ENCODE measurements around the gene TSPEAR. TPM values are rescaled to one million over a fixed set of nuclear protein-coding genes. Genes with fewer than 3 reads are reported as not detected.

TSPEAR gene
- total RNA-seq, 1 donor from 2014 or later, result not detected

DNA sequence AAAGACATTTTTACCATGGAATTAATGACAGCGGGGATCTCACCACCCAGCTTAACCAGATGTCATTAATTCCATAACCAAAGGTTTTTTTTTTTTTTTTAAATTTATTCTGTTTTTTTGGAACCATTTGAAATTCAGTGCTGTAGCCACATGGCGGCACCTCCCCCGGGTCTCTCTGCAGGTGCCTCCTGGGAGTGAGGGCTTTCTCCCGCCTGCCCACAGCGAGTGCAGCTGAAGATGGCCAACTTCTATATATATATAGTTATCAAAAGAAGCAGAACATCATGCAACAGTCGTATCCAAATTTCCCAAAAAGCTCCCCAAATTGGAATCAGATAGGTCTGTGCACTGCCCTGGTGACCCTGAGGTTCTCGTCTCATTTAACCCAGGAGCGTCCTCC lies 95.9 kb downstream of the TSPEAR start:
- no peak for DNase-seq (ENCODE audit: low read depth)
- no peak overlapping the region for H3K4me3 ChIP-seq (ENCODE audit: low read depth, low read length)
- TF ChIP-seq, protein P1, sequence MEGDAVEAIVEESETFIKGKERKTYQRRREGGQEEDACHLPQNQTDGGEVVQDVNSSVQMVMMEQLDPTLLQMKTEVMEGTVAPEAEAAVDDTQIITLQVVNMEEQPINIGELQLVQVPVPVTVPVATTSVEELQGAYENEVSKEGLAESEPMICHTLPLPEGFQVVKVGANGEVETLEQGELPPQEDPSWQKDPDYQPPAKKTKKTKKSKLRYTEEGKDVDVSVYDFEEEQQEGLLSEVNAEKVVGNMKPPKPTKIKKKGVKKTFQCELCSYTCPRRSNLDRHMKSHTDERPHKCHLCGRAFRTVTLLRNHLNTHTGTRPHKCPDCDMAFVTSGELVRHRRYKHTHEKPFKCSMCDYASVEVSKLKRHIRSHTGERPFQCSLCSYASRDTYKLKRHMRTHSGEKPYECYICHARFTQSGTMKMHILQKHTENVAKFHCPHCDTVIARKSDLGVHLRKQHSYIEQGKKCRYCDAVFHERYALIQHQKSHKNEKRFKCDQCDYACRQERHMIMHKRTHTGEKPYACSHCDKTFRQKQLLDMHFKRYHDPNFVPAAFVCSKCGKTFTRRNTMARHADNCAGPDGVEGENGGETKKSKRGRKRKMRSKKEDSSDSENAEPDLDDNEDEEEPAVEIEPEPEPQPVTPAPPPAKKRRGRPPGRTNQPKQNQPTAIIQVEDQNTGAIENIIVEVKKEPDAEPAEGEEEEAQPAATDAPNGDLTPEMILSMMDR (conservative IDR thresholded peaks at IDR 0.05; ENCODE audit: low read depth, low read length), result no peak

DNA sequence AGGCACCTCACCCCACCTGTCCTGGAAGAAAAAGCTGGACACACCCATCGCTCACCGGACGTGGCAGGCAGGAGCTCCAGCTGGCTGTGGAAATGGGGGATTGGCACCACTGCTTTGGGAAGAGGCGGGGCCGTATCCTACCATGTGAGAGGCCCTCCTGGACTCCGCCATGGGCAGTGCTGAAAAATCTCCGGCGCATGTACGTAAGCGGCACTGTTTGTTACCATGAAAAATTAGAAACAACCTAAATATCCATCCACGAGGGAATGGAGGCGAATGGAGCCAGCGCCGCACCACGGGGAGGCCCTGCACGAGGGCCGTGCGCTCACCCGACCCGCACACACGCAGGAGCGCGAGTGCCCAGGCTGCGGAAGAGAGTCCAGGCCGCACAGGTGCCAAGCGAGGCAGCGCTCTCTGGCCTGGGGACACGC lies 96.4 kb downstream of the TSPEAR start:
- no peak overlapping the region for H3K4me3 ChIP-seq (ENCODE audit: low read depth, low read length)
- TF ChIP-seq, protein P1 (conservative IDR thresholded peaks at IDR 0.05; ENCODE audit: low read depth, low read length), result no peak
- DNase-seq (ENCODE audit: low read depth), result no peak

DNA sequence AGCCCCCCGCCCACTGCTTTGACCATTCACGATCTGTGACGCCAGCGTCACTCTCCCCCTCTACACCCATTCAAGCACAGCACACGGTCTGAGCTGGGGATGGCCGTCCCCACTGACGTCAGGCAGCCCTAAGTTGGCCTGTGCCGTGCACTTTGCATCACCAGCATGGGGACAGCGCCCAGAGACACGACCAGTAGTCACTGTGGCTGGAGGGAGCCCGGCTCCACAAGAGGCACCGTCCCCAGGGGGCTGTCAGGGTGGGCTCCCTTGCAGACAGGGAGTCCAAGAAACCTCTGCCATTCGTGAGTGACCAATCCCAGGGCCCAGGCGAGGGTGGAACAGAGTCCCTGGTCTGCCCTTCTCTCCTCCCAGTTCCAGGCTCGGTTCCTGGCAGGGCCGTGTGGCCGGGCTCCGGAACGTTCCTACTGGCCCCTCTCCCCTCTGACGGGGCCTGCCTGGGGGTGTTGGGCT lies 97.2 kb downstream of the TSPEAR start:
- H3K4me3 ChIP-seq (ENCODE audit: low read depth, low read length), result no peak overlapping the region
- no peak for DNase-seq (ENCODE audit: low read depth)

DNA sequence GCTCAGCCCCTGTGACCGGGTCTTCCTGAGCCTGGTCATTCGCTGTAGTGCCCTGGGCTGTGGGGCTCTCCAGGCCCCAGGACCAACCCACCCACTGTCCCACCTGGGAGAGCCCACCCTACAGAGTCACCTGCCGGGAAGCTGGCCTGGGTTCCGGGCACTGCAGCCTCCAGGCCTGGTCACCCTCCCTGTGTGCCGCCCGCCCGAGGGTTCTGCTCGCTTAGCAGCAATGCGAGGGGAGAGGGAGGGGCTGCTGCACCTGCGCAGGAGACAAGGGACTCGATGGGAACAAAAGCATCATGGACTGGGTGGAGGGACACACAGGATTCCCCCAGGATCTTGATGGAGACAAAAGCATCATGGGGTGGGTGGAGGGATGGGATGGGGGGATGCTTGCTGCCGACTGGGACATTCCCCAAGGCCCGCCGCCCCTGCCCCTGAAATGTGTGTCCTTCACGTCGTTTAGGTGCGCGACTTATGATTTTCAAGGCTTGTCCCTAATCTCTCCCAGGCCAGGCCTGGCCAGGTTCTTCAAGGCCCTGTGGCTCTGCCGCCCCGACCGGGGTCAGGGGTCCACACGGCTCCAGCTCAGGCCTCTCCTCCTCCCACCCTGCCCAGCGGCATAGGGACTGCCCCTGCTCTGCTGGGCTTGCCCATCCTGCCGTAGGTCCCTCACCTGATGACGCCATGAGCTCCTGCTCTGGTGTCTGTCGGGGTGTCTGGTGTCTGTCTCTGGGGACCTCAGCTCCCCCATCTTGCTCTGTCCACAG lies 97.8 kb downstream of the TSPEAR start:
- H3K4me3 ChIP-seq (ENCODE audit: low read depth, low read length), result no peak overlapping the region
- TF ChIP-seq, protein P1 (conservative IDR thresholded peaks at IDR 0.05; ENCODE audit: low read depth, low read length), result no peak
- DNase-seq (ENCODE audit: low read depth), result no peak

More for the DNA sequence above, 97.2 kb downstream of the TSPEAR start:
- TF ChIP-seq, protein P1 (conservative IDR thresholded peaks at IDR 0.05; ENCODE audit: low read depth, low read length), result no peak

DNA sequence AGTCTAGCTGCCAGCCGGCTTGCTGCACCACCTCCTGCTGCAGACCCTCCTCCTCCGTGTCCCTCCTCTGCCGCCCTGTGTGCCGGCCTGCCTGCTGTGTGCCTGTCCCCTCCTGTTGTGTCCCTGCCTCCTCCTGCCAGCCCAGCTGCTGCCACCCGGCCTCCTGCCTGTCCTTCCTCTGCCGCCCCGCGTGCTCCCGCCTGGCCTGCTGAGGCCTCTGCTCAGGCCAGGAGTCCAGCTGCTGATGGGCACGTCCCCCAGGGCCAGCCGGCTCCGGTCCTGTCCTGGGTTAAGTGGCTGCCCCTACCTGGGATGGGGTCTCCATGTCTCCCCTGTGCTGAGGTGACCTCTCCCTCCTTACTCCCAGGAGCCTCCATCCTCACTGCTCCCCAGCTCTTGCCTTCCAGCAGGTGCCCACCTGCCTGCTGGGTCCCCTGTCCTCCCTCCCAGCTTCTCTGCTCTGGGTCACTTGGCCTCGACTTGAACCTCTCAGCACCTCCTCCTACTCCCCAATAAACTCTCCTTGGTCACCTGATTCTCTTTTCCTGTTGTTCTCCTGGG lies 98.6 kb downstream of the TSPEAR start:
- H3K4me3 ChIP-seq (ENCODE audit: low read depth, low read length), result no peak overlapping the region
- TF ChIP-seq, protein P1 (conservative IDR thresholded peaks at IDR 0.05; ENCODE audit: low read depth, low read length), result no peak
- DNase-seq (ENCODE audit: low read depth), result no peak

DNA sequence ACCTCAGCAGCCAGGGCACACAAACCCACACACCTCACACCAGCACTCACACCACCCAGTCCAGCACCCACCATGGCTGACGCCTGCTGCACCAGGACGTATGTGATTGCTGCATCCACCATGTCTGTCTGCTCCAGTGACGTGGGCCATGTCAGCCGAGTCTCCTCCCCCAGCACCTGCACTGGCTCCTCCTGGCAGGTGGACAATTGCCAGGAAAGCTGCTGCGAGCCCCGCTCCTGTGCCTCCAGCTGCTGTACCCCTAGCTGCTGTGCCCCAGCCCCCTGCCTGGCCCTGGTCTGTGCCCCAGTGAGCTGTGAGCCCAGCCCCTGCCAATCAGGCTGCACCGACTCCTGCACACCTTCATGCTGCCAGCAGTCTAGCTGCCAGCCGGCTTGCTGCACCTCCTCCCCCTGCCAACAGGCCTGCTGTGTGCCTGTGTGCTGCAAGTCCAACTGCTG lies 99.3 kb downstream of the TSPEAR start, which contains the start of gene KRTAP10-8:
Gene KRTAP10-8, plus strand, starts transcription at position 51 of the 458 bp plus-strand sequence. Its CDS starts 22 bp downstream, at position 73.
- DNase-seq (ENCODE audit: low read depth), result no peak
- TF ChIP-seq, protein P1 (conservative IDR thresholded peaks at IDR 0.05; ENCODE audit: low read depth, low read length), result no peak
- no peak within 1 kb of the TSS for H3K4me3 ChIP-seq (ENCODE audit: low read depth, low read length)

Measured in epithelial cell of proximal tubule (primary cell).